Endothelial cell of umbilical vein (primary cell): ENCODE measurements around the gene ATP8A2. TPM values are rescaled to one million over a fixed set of nuclear protein-coding genes. Genes with fewer than 3 reads are reported as not detected.

ENCODE experiments used
- BruUV-seq: library from RNA; stranded (reverse); fragments of 400-500 nt; replicated peaks from 2 replicates; lab custom pipeline; 2021; lab: Mats Ljungman, UMichigan
- CTCF ChIA-PET: fragments of 300-600, 350-600 bp; sonication (Branson Sonifier 250); formaldehyde crosslinking; loops from one replicate; lab custom pipeline; 2021; ENCODE audit warnings: antibody characterized with exemption, inconsistent platforms; lab: Charles Lee
- POLR2A ChIA-PET: fragments of 300-600, 350-600 bp; sonication (Branson Sonifier 250); formaldehyde crosslinking; loops from one replicate; lab custom pipeline; 2021; ENCODE audit warnings: antibody characterized with exemption, inconsistent platforms; lab: Charles Lee
- DNase-seq: peaks from one replicate; pipeline ENCODE4 v3.0.0-alpha.2; 2011; ENCODE audit warnings: low read depth, low spot score
- FAIRE-seq: peaks from 2 replicates; lab custom pipeline; 2011; peaks lifted over from hg19 to GRCh38; lab: Jason Lieb, UNC
- H2AFZ ChIP-seq: 2 replicates; pipeline ENCODE4 v1.6.0; 2012; ENCODE audit warnings: low read depth, low read length, control low read depth, inconsistent platforms
- H3K27ac ChIP-seq: 2 replicates; pipeline ENCODE4 v1.5.1; 2011; ENCODE audit warnings: low read depth, mild to moderate bottlenecking, control low read depth, low read length, moderate library complexity; ENCODE audit not compliant: insufficient read depth
- H3K27me3 ChIP-seq, 2 experiments: 2 replicates each; pipeline versions ENCODE4 v1.6.0 to v1.6.1; 2011; ENCODE audit warnings: low read length in 2 of 2, mixed read lengths in 1 of 2; ENCODE audit not compliant: control insufficient read depth in 2 of 2, insufficient read depth in 2 of 2
- H3K36me3 ChIP-seq, 2 experiments: 2 replicates in 1 of 2; 3 replicates in 1 of 2; pipeline ENCODE4 v1.5.1; 2011; ENCODE audit warnings: low read length in 2 of 2, mild to moderate bottlenecking in 1 of 2, moderate library complexity in 1 of 2; ENCODE audit not compliant: control insufficient read depth in 2 of 2, insufficient read depth in 2 of 2; ENCODE audit errors: extremely low read depth in 1 of 2
- H3K4me1 ChIP-seq: 3 replicates; pipeline ENCODE4 v1.5.1; 2011; ENCODE audit warnings: mild to moderate bottlenecking, low read length; ENCODE audit not compliant: control insufficient read depth, insufficient read depth; ENCODE audit errors: extremely low read depth
- H3K4me2 ChIP-seq: 2 replicates; pipeline ENCODE4 v1.6.1; 2011; ENCODE audit warnings: low read length, control low read depth, mixed read lengths; ENCODE audit not compliant: insufficient read depth
- H3K4me3 ChIP-seq, 3 experiments: fragments of 200-600 bp in 1 of 3; sonication (generic), shearing (Covaris generic) in 1 of 3; replicated peaks in 1 of 3; 2 replicates each; pipeline ENCODE4 v1.5.1; 2011 to 2016; ENCODE audit warnings: control low read depth in 3 of 3, low read length in 3 of 3, mild to moderate bottlenecking in 2 of 3, inconsistent platforms in 1 of 3, low read depth in 1 of 3, moderate library complexity in 1 of 3; ENCODE audit not compliant: insufficient read depth in 1 of 3
- H3K79me2 ChIP-seq: 2 replicates; pipeline ENCODE4 v1.6.0; 2012; ENCODE audit warnings: low read length, inconsistent platforms; ENCODE audit not compliant: control insufficient read depth, insufficient read depth
- H3K9ac ChIP-seq: replicated peaks from 2 replicates; pipeline ENCODE3; 2011; ENCODE audit warnings: low read length, control low read depth; ENCODE audit not compliant: insufficient read depth; ENCODE audit errors: extremely low read depth
- H3K9me1 ChIP-seq: replicated peaks from 3 replicates; pipeline ENCODE4 v1.6.0; 2011; ENCODE audit warnings: mild to moderate bottlenecking, low read length; ENCODE audit not compliant: control insufficient read depth, insufficient read depth; ENCODE audit errors: extremely low read depth
- H3K9me3 ChIP-seq: replicated peaks from 2 replicates; pipeline ENCODE4 v1.5.1; 2012; ENCODE audit warnings: low read length, inconsistent platforms; ENCODE audit not compliant: control insufficient read depth, insufficient read depth
- H4K20me1 ChIP-seq: replicated peaks from 2 replicates; pipeline ENCODE3; 2011; ENCODE audit warnings: mild to moderate bottlenecking, low read length; ENCODE audit not compliant: control insufficient read depth, insufficient read depth; ENCODE audit errors: extremely low read depth
- CTCF ChIP-seq, 2 donors: IDR thresholded peaks; 1 replicate in 1 of 2; 2 replicates in 1 of 2; pipeline ENCODE4 v1.5.1; 2011; ENCODE audit warnings: low read length in 2 of 2, mild to moderate bottlenecking in 2 of 2, moderate library complexity in 2 of 2, control low read depth in 1 of 2, inconsistent platforms in 1 of 2, low read depth in 1 of 2; ENCODE audit not compliant: insufficient read depth in 1 of 2; ENCODE audit errors: extremely low read depth in 1 of 2
- EZH2 ChIP-seq: IDR thresholded peaks from 2 replicates; pipeline ENCODE4 v1.6.1; 2012; ENCODE audit warnings: borderline replicate concordance, low read depth, mild to moderate bottlenecking, moderate library complexity, low read length, inconsistent platforms; ENCODE audit not compliant: severe bottlenecking
- FOS ChIP-seq: IDR thresholded peaks from 2 replicates; pipeline ENCODE4 v1.6.1; 2011; ENCODE audit warnings: mild to moderate bottlenecking, low read length, moderate library complexity, borderline replicate concordance; ENCODE audit not compliant: insufficient read depth
- GATA2 ChIP-seq: IDR thresholded peaks from 2 replicates; pipeline ENCODE4 v1.7.0; 2011; ENCODE audit warnings: low read depth, mild to moderate bottlenecking, moderate library complexity, mixed read lengths, low read length; ENCODE audit not compliant: insufficient read length, insufficient read depth
- JUN ChIP-seq: IDR thresholded peaks from 2 replicates; pipeline ENCODE4 v1.6.1; 2011; ENCODE audit warnings: borderline replicate concordance, low read depth; ENCODE audit not compliant: insufficient read length, insufficient read depth
- MYC ChIP-seq: IDR thresholded peaks from one replicate; pipeline ENCODE4 v1.6.1; 2011; ENCODE audit warnings: mild to moderate bottlenecking, low read depth, low read length
- POLR2A ChIP-seq: IDR thresholded peaks from 2 replicates; pipeline ENCODE4 v1.6.1; 2012; ENCODE audit warnings: low read depth, mild to moderate bottlenecking, control low read depth, low read length
- POLR2AphosphoS5 ChIP-seq: IDR thresholded peaks from 2 replicates; pipeline ENCODE4 v1.6.1; 2012; ENCODE audit warnings: low read depth, mild to moderate bottlenecking, control low read depth, low read length, moderate library complexity; ENCODE audit not compliant: insufficient read depth
- dilution Hi-C: fragments of 300-500 bp; cut with MboI; formaldehyde crosslinking; loops from one replicate; pipeline ENCODE4 v1.15.0; 2019; ENCODE audit warnings: low sequenced_read_pairs; ENCODE audit not compliant: extremely low pct_ligation_motif_present
- intact Hi-C: fragments of 100-400 bp; cut with micrococcal nuclease; formaldehyde crosslinking; loops from one replicate; pipeline ENCODE4 v1.10.0; 2022
- polyA plus RNA-seq, 4 experiments: library from polyadenylated mRNA; depleted of rRNA in 3 of 4; stranded (reverse) in 3 of 4; unstranded in 1 of 4; fragments of >200 nt; gene quantifications; 2 replicates each; pipeline versions ENCODE4 v1.2.1 to v1.2.3, GENCODE V29; 2011 to 2012; ENCODE audit warnings: missing spikeins in 1 of 4
- total RNA-seq: library from RNA; stranded (reverse); gene quantifications from 2 replicates; pipeline ENCODE4 v1.2.3, GENCODE V29; 2021
- TF ChIP-seq, protein P1 (sequence below): IDR thresholded peaks from 2 replicates; pipeline ENCODE4 v1.6.1; 2011; ENCODE audit not compliant: insufficient read depth, insufficient read length

The ATP8A2 gene
- total and polyA plus RNA-seq, 2 donors (not counting 3 experiments of a cell fraction or from before 2014, with no cell fraction given): 0.11 to 0.49 TPM

DNA sequence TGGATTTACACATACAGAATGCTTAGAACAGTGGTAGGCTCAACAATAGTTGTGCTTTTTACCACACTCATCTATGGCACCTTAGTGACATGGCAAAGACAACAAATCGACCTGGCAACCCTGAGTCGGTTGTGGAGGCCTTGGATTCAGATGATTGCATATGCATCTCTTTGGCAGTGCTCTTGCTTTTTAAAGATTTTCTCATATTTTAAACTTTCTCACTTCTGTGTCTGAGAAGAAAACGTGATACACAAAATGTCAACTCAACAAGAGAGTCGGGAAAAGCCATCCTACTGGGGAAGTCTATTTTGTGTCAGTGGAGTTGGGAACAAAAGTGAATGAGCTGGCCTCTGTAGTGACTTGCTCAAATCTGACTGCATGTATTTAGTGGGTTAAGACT lies 85.8 kb downstream of the ATP8A2 start:
- CTCF ChIA-PET: no interaction called here
- no peaks in the 10 kb centered on the region for H3K9me3 ChIP-seq
- no TSS peak for BruUV-seq
- H3K4me3 ChIP-seq: no peak overlapping the region
- FAIRE-seq (no peak), DNase-seq (no peak)
- TF ChIP-seq CTCF (IDR thresholded peaks at IDR 0.05; ENCODE audit: extremely low read depth in 1 of 2, insufficient read depth in 1 of 2, low read depth in 1 of 2, low read length in 2 of 2): no peak
- no peak for TF ChIP-seq FOS
- no peak for TF ChIP-seq GATA2
- TF ChIP-seq EZH2: no peak
- no peak for TF ChIP-seq JUN
- no peak for TF ChIP-seq POLR2A
- no peak for TF ChIP-seq POLR2AphosphoS5
- TF ChIP-seq, protein P1, sequence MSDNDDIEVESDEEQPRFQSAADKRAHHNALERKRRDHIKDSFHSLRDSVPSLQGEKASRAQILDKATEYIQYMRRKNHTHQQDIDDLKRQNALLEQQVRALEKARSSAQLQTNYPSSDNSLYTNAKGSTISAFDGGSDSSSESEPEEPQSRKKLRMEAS: no peak
- no peak for TF ChIP-seq MYC
- H3K4me2 ChIP-seq: no peak overlapping the region
- no peak overlapping the region for H2AFZ ChIP-seq
- H3K4me1 ChIP-seq: no peaks in the 10 kb centered on the region
- no peaks in the 10 kb centered on the region for H3K9me1 ChIP-seq
- H3K36me3 ChIP-seq: no peaks in the 10 kb centered on the region
- H4K20me1 ChIP-seq: no peaks in the 10 kb centered on the region
- no peak overlapping the region for H3K9ac ChIP-seq
- H3K27me3 ChIP-seq: no peaks in the 10 kb centered on the region
- POLR2A ChIA-PET: no interaction called here
- no peaks in the 10 kb centered on the region for H3K79me2 ChIP-seq
- intact Hi-C loops (no loop called here), dilution Hi-C loops (no loop called here)
- H3K27ac ChIP-seq: no peak overlapping the region
